Erythroblast (primary cell): ENCODE measurements around the gene FOXL3.

Source experiments
- GATA1 ChIP-seq: IDR thresholded peaks from 2 replicates; pipeline ENCODE4 v1.6.1; 2011; ENCODE audit warnings: low read depth, mild to moderate bottlenecking, control low read depth, low read length, moderate library complexity
- POLR2A ChIP-seq: IDR thresholded peaks from 2 replicates; pipeline ENCODE4 v1.6.1; 2011; ENCODE audit warnings: mild to moderate bottlenecking, low read length

DNA sequence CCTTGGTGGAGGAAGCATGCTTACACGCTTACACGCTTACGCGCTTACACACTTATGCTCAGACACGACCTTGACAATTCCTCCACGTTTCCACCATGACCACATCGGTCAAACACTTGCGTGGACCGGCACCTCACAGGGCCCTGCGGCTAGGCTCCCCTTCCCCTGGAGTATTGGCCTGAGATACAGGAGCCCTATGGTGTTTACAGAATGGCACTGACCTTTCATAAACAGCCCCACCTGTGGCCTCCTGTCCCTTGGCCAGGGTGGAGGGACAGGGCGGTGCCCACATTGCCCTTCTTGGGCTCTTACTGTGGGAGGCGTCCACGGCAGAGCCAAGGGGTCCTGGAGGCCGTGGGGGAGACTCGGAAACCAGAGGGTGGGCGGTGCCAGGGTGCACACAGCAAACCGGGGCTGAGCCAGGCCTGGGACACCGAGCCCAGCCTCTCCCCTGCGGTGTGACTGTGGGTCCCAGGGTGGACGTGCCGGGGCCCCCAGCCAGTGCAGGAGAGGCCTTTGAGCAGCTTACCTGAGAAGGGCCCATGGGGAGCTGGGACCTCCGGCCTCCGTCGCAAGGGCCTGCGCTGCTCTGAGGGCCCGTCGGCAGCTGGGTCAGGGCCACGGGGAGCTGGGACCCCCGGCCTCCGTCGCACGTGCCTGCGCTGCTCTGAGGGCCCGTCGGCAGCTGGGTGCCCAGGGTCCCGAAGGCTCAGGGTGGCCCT is 44.2 kb upstream of the FOXL3 start:
- TF ChIP-seq POLR2A (no peak), GATA1 (no peak)
